Tibial artery (tissue), 4 donors: ENCODE results near the gene EFS.
A peak's percentile ranks its signal among the peaks of the same experiment; 100 is the strongest.

Experiments
- DNase-seq, 2 donors: peaks; one replicate each; pipeline ENCODE4 v3.0.0-alpha.2; 2019
- H3K27ac ChIP-seq, 2 donors: fragments of 200-600 bp; sonication (generic) in 1 of 2; 1 replicate in 1 of 2; 2 replicates in 1 of 2; pipeline ENCODE4 v1.5.1; 2018 to 2019; ENCODE audit warnings: mild to moderate bottlenecking in 1 of 2
- H3K27me3 ChIP-seq, 2 donors: fragments of 200-600 bp; sonication (generic) in 1 of 2; one replicate each; pipeline versions ENCODE4 v1.5.1 to v1.6.0; 2016 to 2019
- H3K36me3 ChIP-seq, 3 donors: fragments of 200-600 bp; sonication (generic) in 2 of 3; one replicate each; pipeline ENCODE4 v1.5.1; 2016 to 2019; ENCODE audit warnings: mild to moderate bottlenecking in 2 of 3
- H3K4me1 ChIP-seq, 4 donors: fragments of 200-600 bp; sonication (generic) in 2 of 4; 1 replicate in 3 of 4; 2 replicates in 1 of 4; pipeline ENCODE4 v1.5.1; 2016 to 2019
- H3K4me3 ChIP-seq, 2 donors: fragments of 200-600 bp; sonication (generic) in 1 of 2; 1 replicate in 1 of 2; 2 replicates in 1 of 2; pipeline ENCODE4 v1.5.1; 2018 to 2019; ENCODE audit warnings: mild to moderate bottlenecking in 2 of 2
- H3K9me3 ChIP-seq, 3 donors: fragments of 200-600 bp; sonication (generic) in 1 of 3; one replicate each; pipeline ENCODE4 v1.5.1; 2016 to 2019
- CTCF ChIP-seq, 2 experiments: fragments of 200-600 bp in 1 of 2; fragments of 450-650 bp in 1 of 2; IDR thresholded peaks; one replicate each; pipeline ENCODE4 v1.5.1; 2017 to 2019; ENCODE audit warnings: antibody characterized with exemption in 2 of 2, mild to moderate bottlenecking in 1 of 2, moderate library complexity in 1 of 2
- intact Hi-C: fragments of 100-400 bp; cut with DNase I; formaldehyde crosslinking; loops from one replicate; pipeline ENCODE4 v1.15.0; 2023; ENCODE audit warnings: low total_unique reads

EFS gene, protein sequence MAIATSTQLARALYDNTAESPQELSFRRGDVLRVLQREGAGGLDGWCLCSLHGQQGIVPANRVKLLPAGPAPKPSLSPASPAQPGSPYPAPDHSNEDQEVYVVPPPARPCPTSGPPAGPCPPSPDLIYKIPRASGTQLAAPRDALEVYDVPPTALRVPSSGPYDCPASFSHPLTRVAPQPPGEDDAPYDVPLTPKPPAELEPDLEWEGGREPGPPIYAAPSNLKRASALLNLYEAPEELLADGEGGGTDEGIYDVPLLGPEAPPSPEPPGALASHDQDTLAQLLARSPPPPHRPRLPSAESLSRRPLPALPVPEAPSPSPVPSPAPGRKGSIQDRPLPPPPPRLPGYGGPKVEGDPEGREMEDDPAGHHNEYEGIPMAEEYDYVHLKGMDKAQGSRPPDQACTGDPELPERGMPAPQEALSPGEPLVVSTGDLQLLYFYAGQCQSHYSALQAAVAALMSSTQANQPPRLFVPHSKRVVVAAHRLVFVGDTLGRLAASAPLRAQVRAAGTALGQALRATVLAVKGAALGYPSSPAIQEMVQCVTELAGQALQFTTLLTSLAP

DNA sequence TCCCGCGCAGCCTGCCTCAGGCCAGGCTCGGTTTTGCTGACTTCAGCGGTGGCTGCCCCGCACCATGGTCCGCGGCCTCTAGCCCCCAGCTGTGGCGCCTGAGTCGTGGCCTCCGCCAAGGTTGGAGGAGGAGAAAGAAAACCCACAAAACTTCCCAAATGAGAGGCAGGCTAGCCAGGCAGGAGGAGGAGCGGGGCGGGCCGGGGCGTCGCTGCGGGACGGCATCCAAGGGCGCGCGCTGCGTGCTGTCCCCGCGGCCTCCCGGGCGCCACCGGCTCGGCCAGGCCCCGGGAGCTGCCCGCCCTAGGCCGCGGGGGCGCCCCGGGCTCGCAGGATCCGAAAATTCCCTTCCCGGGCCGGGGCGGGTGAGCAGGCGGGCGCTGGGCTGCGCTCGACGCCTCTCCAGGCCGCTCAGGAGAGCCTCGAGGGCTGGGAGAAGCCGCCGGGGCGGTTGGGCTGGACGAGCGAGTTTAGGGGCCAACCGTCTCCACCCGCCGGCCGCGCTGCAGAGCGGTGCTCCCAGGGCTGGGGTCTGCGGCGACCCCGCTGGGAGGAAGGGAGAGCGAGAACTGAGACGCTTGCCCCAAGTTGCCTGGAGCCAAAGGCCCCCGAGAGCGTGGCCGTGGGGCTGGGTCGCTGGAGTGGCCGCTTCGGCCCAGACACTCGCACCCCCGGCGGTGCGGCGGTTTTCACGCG is at the start of gene EFS:
EFS (minus strand) TSS at position 137 of the 696 bp plus-strand sequence. CDS start 147 bp downstream, outside the sequence.
- H3K36me3 ChIP-seq: peaks cover 0 to 8% (median 3%) of the 10 kb centered on the region in 3 donors
- TF ChIP-seq CTCF (IDR thresholded peaks at IDR 0.05): no peak
- peaks cover 0 to 58% (median 21%) of the 10 kb centered on the region in 4 donors for H3K4me1 ChIP-seq
- H3K27me3 ChIP-seq: no peaks in the 10 kb centered on the region
- peak; percentile 68 to 85 for DNase-seq
- H3K4me3 ChIP-seq: peak within 1 kb of the TSS; percentile 70 to 71
- intact Hi-C loops: loop anchor here (5.0 kb wide), 1 partner anchor 43 kb away; the partner anchor contains the start of gene PABPN1
- H3K9me3 ChIP-seq: no peaks in the 10 kb centered on the region
- H3K27ac ChIP-seq: peak within 1 kb of the TSS; percentile 98 to 100

DNA sequence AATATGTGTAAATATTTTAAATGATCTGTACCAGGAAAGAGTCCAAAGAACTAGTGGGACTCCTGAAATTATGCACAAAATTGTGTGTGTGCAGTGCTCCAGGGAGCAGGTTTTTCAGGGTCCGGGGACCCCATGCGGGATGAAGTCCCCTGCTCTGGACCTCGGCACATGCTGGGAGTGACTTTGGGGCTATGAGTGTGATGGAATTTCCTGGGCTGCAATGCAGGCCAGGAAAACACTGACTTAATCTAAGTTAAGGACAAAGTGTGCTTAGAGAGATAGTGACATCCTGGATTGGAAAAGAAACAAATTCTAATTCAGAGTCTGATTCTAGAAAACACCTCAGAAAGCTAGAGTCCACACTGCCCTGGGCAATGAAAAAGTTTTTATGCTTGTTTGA is 49.3 kb upstream of the EFS start:
- no peak for TF ChIP-seq CTCF (IDR thresholded peaks at IDR 0.05)
- intact Hi-C loops: no loop called here
- Histone ChIP-seq H3K27me3 (peaks cover 0 to 19% of the 10 kb centered on the region in 2 donors), H3K27ac (no peak overlapping the region), H3K4me3 (no peak overlapping the region), H3K36me3 (no peaks in the 10 kb centered on the region), H3K4me1 (no peaks in the 10 kb centered on the region), H3K9me3 (no peaks in the 10 kb centered on the region)
- no peak for DNase-seq

DNA sequence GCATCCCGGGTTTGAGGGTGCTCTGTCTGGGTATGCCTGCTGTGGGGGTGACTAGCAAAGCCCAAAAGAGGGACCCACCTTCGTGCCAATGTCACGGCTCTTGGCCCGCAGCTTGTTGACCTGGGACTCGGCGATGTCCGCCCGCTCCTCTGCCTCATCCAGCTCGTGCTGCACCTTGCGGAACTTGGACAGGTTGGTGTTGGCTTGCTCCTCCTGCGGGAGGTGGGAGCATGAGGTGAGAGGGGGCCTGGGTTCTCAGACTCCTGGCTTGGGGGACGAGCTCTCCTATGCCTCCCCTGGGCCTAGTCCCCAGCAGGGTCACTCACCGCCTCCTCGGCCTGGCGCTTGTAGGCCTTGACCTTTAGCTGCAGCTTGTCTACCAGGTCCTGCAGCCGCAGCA is 48.7 kb upstream of the EFS start:
- intact Hi-C loops: no loop called here
- no peak overlapping the region for H3K27ac ChIP-seq

DNA sequence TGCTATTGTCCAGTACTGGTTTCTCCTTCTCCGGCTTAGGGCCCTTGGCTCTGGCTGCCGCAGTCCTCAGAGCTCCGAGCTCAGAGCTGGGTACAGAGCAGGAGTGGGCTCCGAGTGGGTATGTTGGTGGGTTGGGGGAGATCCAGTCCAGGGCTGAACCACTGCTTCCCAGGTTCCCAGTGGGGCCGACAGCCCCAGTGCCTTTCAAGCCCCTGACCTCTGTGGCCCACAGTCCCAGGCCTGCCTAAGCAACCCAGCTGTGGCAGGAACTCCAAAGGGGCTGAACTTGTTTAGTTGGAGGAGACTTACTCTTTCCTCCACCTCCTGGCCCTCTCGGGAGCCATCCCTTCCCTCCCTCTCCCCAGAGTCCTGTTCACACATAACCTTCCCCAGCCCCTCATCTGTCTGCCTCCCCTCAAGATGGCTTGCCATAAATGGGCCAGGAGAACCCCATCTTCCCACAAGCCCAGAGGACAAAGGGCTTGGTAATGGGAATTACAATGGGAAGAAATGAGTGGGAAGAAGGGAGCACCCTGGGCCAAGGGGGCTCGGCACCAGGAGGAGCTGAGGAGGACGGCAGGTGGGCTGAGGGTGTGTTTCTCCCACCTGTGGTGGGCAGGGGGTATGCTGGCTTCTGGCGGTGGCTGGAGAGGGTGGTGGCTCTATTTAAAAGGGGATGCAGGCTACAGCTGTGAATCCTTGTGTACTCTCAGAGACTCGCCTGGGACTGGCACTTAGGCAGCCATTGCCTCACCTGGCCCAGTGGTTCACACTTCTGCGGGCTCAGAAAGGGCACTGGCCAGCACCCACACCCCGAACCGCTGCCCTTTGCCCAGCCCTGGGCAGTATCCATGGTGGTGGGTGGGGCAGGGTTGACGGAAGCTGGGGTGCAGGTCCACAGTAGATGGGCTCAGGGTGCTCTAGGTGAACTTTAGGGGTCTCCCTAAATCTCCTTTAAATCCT is 46.9 kb upstream of the EFS start:
- H3K9me3 ChIP-seq: no peaks in the 10 kb centered on the region
- H3K36me3 ChIP-seq: no peaks in the 10 kb centered on the region
- H3K4me3 ChIP-seq: no peak overlapping the region
- intact Hi-C loops: no loop called here
- no peak for TF ChIP-seq CTCF (IDR thresholded peaks at IDR 0.05)
- peaks cover 0 to 34% of the 10 kb centered on the region in 2 donors for H3K27me3 ChIP-seq
- DNase-seq: no peak
- H3K4me1 ChIP-seq: no peaks in the 10 kb centered on the region
- no peak overlapping the region for H3K27ac ChIP-seq

More for the DNA sequence above, 48.7 kb upstream of the EFS start:
- Histone ChIP-seq H3K4me1 (no peaks in the 10 kb centered on the region), H3K36me3 (no peaks in the 10 kb centered on the region), H3K9me3 (no peaks in the 10 kb centered on the region), H3K27me3 (peaks cover 0 to 22% of the 10 kb centered on the region in 2 donors), H3K4me3 (no peak overlapping the region)
- no peak for DNase-seq
- TF ChIP-seq CTCF (IDR thresholded peaks at IDR 0.05): no peak
